HEK293 (cell line): ENCODE measurements around the gene KCNMA1.

ENCODE experiments used
- CTCF ChIA-PET: fragments of 350-600 bp; formaldehyde crosslinking; extraction: SDS; loops from one replicate; lab custom pipeline; 2021; ENCODE audit warnings: antibody characterized with exemption; lab: Yijun Ruan, JAX
- POLR2A ChIA-PET: fragments of 300-600 bp; formaldehyde crosslinking; extraction: SDS; loops from one replicate; lab custom pipeline; 2020; ENCODE audit warnings: antibody characterized with exemption, inconsistent platforms; lab: Yijun Ruan, JAX
- H3K27ac ChIP-seq: fragments of 200-500 bp; sonication (Bioruptor generic); 2 replicates; pipeline ENCODE4 v1.5.1; 2014; ENCODE audit warnings: low read depth, low read length, control low read depth, inconsistent platforms; ENCODE audit errors: extremely low read depth
- H3K36me3 ChIP-seq, 2 experiments: fragments of 200-500 bp in 1 of 2; sonication (Bioruptor generic) in 1 of 2; 1 replicate in 1 of 2; 2 replicates in 1 of 2; pipeline ENCODE4 v1.5.1; 2014 to 2017; ENCODE audit warnings: inconsistent platforms in 2 of 2, low read length in 2 of 2; ENCODE audit not compliant: control insufficient read depth in 2 of 2, insufficient read depth in 1 of 2
- H3K4me1 ChIP-seq: fragments of 200-500 bp; sonication (Bioruptor generic); 2 replicates; pipeline ENCODE4 v1.5.1; 2014; ENCODE audit warnings: mild to moderate bottlenecking, low read length, inconsistent platforms; ENCODE audit not compliant: control insufficient read depth, insufficient read depth
- H3K4me3 ChIP-seq: 2 replicates; pipeline ENCODE4 v1.5.1; 2011; ENCODE audit warnings: low read depth, mild to moderate bottlenecking, control low read depth, low read length, moderate library complexity
- H3K9me3 ChIP-seq: fragments of 200-500 bp; sonication (Bioruptor generic); 2 replicates; pipeline ENCODE4 v1.5.1; 2014; ENCODE audit warnings: low read depth, low read length, inconsistent platforms; ENCODE audit not compliant: control insufficient read depth, insufficient read depth
- GFI1B ChIP-seq: fragments of 450-650 bp; formaldehyde crosslinking; IDR thresholded peaks from 2 replicates; pipeline ENCODE4 v1.5.1; 2016; ENCODE audit warnings: missing biosample characterization, missing genetic modification characterization
- KLF10 ChIP-seq: fragments of 450-650 bp; IDR thresholded peaks from 2 replicates; pipeline ENCODE4 v1.5.1; 2018; ENCODE audit warnings: missing biosample characterization, mild to moderate bottlenecking, missing genetic modification characterization
- SP2 ChIP-seq: fragments of 450-650 bp; formaldehyde crosslinking; IDR thresholded peaks from 2 replicates; pipeline ENCODE4 v1.5.1; 2016; ENCODE audit warnings: missing biosample characterization, missing genetic modification characterization
- SP7 ChIP-seq: fragments of 450-650 bp; formaldehyde crosslinking; IDR thresholded peaks from 2 replicates; pipeline ENCODE4 v1.5.1; 2016; ENCODE audit warnings: missing biosample characterization, missing genetic modification characterization
- ZBTB26 ChIP-seq: fragments of 450-650 bp; formaldehyde crosslinking; optimal IDR thresholded peaks from 2 replicates; pipeline ENCODE3; 2016; ENCODE audit warnings: missing biosample characterization, mild to moderate bottlenecking, missing genetic modification characterization
- ZFP69B ChIP-seq: fragments of 450-650 bp; formaldehyde crosslinking; IDR thresholded peaks from 2 replicates; pipeline ENCODE4 v1.5.1; 2016; ENCODE audit warnings: missing biosample characterization, missing genetic modification characterization
- ZNF112 ChIP-seq: fragments of 450-650 bp; formaldehyde crosslinking; IDR thresholded peaks from 2 replicates; pipeline ENCODE4 v1.5.0; 2017; ENCODE audit warnings: missing biosample characterization, missing genetic modification characterization
- ZNF114 ChIP-seq: fragments of 450-650 bp; formaldehyde crosslinking; IDR thresholded peaks from 2 replicates; pipeline ENCODE4 v1.5.0; 2017; ENCODE audit warnings: missing biosample characterization, missing genetic modification characterization
- ZNF169 ChIP-seq: fragments of 450-650 bp; formaldehyde crosslinking; IDR thresholded peaks from 2 replicates; pipeline ENCODE4 v1.5.1; 2016; ENCODE audit warnings: missing biosample characterization, missing genetic modification characterization
- ZNF19 ChIP-seq: fragments of 450-650 bp; formaldehyde crosslinking; IDR thresholded peaks from 2 replicates; pipeline ENCODE4; 2016; ENCODE audit warnings: missing biosample characterization, missing genetic modification characterization, low read depth
- ZNF211 ChIP-seq: fragments of 450-650 bp; formaldehyde crosslinking; IDR thresholded peaks from 2 replicates; pipeline ENCODE4 v1.5.1; 2016; ENCODE audit warnings: low read depth, missing biosample characterization, missing genetic modification characterization
- ZNF292 ChIP-seq: fragments of 450-650 bp; formaldehyde crosslinking; IDR thresholded peaks from 2 replicates; pipeline ENCODE4 v1.5.1; 2016; ENCODE audit warnings: low read depth, missing biosample characterization, missing genetic modification characterization, borderline replicate concordance
- ZNF335 ChIP-seq: fragments of 450-650 bp; formaldehyde crosslinking; conservative IDR thresholded peaks from 2 replicates; pipeline ENCODE4 v1.5.1; 2016; ENCODE audit warnings: missing biosample characterization, missing genetic modification characterization
- ZNF514 ChIP-seq: fragments of 450-650 bp; formaldehyde crosslinking; IDR thresholded peaks from 2 replicates; pipeline ENCODE4 v1.5.1; 2016; ENCODE audit warnings: missing biosample characterization, missing genetic modification characterization
- ZNF596 ChIP-seq: fragments of 450-650 bp; IDR thresholded peaks from 2 replicates; pipeline ENCODE4 v1.5.0; 2018; ENCODE audit warnings: missing biosample characterization, mild to moderate bottlenecking, missing genetic modification characterization, moderate library complexity
- ZNF747 ChIP-seq: fragments of 450-650 bp; formaldehyde crosslinking; IDR thresholded peaks from 2 replicates; pipeline ENCODE4 v1.5.1; 2016; ENCODE audit warnings: missing biosample characterization, missing genetic modification characterization
- ZNF792 ChIP-seq: fragments of 450-650 bp; formaldehyde crosslinking; IDR thresholded peaks from 2 replicates; pipeline ENCODE4 v1.5.1; 2016; ENCODE audit warnings: missing biosample characterization, missing genetic modification characterization
- ZNF843 ChIP-seq: fragments of 450-650 bp; formaldehyde crosslinking; IDR thresholded peaks from 2 replicates; pipeline ENCODE4 v1.5.1; 2016; ENCODE audit warnings: missing biosample characterization, missing genetic modification characterization
- TF ChIP-seq, protein P1 (sequence below): fragments of 450-650 bp; formaldehyde crosslinking; IDR thresholded peaks from 2 replicates; pipeline ENCODE4 v1.5.1; 2016; ENCODE audit warnings: missing biosample characterization, missing genetic modification characterization
- TF ChIP-seq, protein P2 (sequence below): fragments of 450-650 bp; formaldehyde crosslinking; IDR thresholded peaks from 2 replicates; pipeline ENCODE4 v1.5.1; 2016; ENCODE audit warnings: missing biosample characterization, missing genetic modification characterization
- TF ChIP-seq, protein P3 (sequence below): fragments of 450-650 bp; formaldehyde crosslinking; IDR thresholded peaks from 2 replicates; pipeline ENCODE4 v1.5.1; 2016; ENCODE audit warnings: missing biosample characterization, missing genetic modification characterization
- TF ChIP-seq, protein P4 (sequence below): fragments of 450-650 bp; formaldehyde crosslinking; IDR thresholded peaks from 2 replicates; pipeline ENCODE4 v1.5.1; 2016; ENCODE audit warnings: missing biosample characterization, missing genetic modification characterization, borderline replicate concordance

KCNMA1 gene

GRCh38 chr10:77583527-77583926, 54.1 kb downstream of the KCNMA1 start:
- peaks cover 3% of the 10 kb centered on the region; the same call in 1 of the 2 replicates for H3K4me1 ChIP-seq
- no peak overlapping the region for H3K4me3 ChIP-seq
- ChIA-PET POLR2A (no interaction called here), CTCF (no interaction called here)
- no peaks in the 10 kb centered on the region for H3K9me3 ChIP-seq
- no peaks in the 10 kb centered on the region for H3K36me3 ChIP-seq
- no peak for TF ChIP-seq ZNF792 (tag by site-specific recombination)
- TF ChIP-seq, protein P1, sequence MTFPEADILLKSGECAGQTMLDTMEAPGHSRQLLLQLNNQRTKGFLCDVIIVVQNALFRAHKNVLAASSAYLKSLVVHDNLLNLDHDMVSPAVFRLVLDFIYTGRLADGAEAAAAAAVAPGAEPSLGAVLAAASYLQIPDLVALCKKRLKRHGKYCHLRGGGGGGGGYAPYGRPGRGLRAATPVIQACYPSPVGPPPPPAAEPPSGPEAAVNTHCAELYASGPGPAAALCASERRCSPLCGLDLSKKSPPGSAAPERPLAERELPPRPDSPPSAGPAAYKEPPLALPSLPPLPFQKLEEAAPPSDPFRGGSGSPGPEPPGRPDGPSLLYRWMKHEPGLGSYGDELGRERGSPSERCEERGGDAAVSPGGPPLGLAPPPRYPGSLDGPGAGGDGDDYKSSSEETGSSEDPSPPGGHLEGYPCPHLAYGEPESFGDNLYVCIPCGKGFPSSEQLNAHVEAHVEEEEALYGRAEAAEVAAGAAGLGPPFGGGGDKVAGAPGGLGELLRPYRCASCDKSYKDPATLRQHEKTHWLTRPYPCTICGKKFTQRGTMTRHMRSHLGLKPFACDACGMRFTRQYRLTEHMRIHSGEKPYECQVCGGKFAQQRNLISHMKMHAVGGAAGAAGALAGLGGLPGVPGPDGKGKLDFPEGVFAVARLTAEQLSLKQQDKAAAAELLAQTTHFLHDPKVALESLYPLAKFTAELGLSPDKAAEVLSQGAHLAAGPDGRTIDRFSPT (tag by site-specific recombination) = no peak
- TF ChIP-seq ZNF19 (tag by site-specific recombination) = no peak
- TF ChIP-seq ZNF114 = no peak
- no peak for TF ChIP-seq ZNF596
- no peak for TF ChIP-seq GFI1B (tag by site-specific recombination)
- TF ChIP-seq SP7 (tag by site-specific recombination) = no peak
- TF ChIP-seq ZNF292 = no peak
- no peak overlapping the region for H3K27ac ChIP-seq

DNA sequence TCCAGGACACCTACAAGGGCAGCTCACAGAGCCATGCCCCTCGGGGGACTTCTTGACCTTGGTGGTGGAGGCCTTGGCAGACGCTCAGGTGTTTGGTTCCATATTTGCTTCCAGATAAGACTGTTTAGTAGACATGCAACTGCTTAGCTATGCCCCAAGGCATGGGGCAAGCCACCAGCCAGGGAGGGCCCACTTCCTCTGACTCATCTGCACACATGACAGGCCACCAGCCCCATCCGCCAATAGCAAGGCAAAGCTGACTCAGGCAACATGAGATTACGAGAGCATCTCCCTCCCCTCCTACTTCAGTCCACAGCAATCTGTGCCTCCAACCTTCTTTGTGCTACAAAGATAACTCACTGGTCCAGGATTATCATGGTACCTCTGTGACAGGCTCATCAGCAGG, 54.9 kb downstream of the KCNMA1 start:
- ChIA-PET POLR2A (no interaction called here), CTCF (no interaction called here)
- Histone ChIP-seq H3K27ac (no peak overlapping the region), H3K36me3 (no peaks in the 10 kb centered on the region), H3K4me3 (no peak overlapping the region), H3K9me3 (no peaks in the 10 kb centered on the region), H3K4me1 (peaks cover 3% of the 10 kb centered on the region; the same call in 1 of the 2 replicates)
- peak; percentile 42; the same call in 1 of the 2 replicates for TF ChIP-seq ZNF335 (tag by site-specific recombination)
- TF ChIP-seq, protein P2, sequence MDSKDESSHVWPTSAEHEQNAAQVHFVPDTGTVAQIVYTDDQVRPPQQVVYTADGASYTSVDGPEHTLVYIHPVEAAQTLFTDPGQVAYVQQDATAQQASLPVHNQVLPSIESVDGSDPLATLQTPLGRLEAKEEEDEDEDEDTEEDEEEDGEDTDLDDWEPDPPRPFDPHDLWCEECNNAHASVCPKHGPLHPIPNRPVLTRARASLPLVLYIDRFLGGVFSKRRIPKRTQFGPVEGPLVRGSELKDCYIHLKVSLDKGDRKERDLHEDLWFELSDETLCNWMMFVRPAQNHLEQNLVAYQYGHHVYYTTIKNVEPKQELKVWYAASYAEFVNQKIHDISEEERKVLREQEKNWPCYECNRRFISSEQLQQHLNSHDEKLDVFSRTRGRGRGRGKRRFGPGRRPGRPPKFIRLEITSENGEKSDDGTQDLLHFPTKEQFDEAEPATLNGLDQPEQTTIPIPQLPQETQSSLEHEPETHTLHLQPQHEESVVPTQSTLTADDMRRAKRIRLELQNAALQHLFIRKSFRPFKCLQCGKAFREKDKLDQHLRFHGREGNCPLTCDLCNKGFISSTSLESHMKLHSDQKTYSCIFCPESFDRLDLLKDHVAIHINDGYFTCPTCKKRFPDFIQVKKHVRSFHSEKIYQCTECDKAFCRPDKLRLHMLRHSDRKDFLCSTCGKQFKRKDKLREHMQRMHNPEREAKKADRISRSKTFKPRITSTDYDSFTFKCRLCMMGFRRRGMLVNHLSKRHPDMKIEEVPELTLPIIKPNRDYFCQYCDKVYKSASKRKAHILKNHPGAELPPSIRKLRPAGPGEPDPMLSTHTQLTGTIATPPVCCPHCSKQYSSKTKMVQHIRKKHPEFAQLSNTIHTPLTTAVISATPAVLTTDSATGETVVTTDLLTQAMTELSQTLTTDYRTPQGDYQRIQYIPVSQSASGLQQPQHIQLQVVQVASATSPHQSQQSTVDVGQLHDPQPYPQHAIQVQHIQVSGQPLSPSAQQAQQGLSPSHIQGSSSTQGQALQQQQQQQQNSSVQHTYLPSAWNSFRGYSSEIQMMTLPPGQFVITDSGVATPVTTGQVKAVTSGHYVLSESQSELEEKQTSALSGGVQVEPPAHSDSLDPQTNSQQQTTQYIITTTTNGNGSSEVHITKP = peak; percentile 46
- TF ChIP-seq, protein P3, sequence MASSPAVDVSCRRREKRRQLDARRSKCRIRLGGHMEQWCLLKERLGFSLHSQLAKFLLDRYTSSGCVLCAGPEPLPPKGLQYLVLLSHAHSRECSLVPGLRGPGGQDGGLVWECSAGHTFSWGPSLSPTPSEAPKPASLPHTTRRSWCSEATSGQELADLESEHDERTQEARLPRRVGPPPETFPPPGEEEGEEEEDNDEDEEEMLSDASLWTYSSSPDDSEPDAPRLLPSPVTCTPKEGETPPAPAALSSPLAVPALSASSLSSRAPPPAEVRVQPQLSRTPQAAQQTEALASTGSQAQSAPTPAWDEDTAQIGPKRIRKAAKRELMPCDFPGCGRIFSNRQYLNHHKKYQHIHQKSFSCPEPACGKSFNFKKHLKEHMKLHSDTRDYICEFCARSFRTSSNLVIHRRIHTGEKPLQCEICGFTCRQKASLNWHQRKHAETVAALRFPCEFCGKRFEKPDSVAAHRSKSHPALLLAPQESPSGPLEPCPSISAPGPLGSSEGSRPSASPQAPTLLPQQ (tag by site-specific recombination) = peak; percentile 97
- TF ChIP-seq ZNF514 (tag by site-specific recombination) = no peak
- TF ChIP-seq SP2 (tag by site-specific recombination) = peak; percentile 23; the same call in 1 of the 2 replicates
- TF ChIP-seq ZFP69B (tag by site-specific recombination) = peak; percentile 93

DNA sequence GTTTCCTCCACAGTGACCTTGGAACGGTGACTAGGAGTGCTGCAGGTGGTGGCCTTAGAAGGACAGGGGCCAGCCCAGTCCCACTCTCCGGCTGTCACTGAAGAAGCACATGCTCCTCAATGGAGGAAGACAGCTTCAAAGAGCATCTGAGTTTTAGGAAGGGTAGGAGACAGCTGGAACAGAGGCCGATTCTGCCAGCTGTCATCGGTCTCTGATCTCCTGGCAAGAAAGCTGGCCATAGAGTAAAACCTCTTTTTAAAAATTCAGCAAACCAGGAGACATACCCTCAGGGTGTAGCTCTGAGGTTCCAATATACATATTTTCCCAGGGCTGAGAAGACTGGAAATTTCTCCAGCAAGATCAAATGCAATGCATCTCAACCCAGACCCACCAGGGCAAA, 55.9 kb downstream of the KCNMA1 start:
- Histone ChIP-seq H3K4me1 (peaks cover under 1% of the 10 kb centered on the region; the same call in 1 of the 2 replicates), H3K4me3 (no peak overlapping the region), H3K9me3 (no peaks in the 10 kb centered on the region), H3K27ac (no peak overlapping the region), H3K36me3 (no peaks in the 10 kb centered on the region)
- ChIA-PET CTCF (interaction anchor here (0.9 kb wide), 1 partner anchor 69 kb away, joined by 4 read pairs; no protein-coding TSS in a partner anchor), POLR2A (no interaction called here)
- TF ChIP-seq, protein P4, sequence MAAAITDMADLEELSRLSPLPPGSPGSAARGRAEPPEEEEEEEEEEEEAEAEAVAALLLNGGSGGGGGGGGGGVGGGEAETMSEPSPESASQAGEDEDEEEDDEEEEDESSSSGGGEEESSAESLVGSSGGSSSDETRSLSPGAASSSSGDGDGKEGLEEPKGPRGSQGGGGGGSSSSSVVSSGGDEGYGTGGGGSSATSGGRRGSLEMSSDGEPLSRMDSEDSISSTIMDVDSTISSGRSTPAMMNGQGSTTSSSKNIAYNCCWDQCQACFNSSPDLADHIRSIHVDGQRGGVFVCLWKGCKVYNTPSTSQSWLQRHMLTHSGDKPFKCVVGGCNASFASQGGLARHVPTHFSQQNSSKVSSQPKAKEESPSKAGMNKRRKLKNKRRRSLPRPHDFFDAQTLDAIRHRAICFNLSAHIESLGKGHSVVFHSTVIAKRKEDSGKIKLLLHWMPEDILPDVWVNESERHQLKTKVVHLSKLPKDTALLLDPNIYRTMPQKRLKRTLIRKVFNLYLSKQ = no peak
- TF ChIP-seq ZNF112 (tag by site-specific recombination) (no peak), ZNF211 (tag by site-specific recombination) (no peak), ZNF747 (tag by site-specific recombination) (no peak), ZNF169 (tag by site-specific recombination) (no peak), KLF10 (tag by site-specific recombination) (no peak), ZBTB26 (tag by site-specific recombination) (no peak), ZNF843 (tag by site-specific recombination) (no peak)
